Muscle layer of duodenum (tissue), 2 donors: Measurements from ENCODE around the gene LLGL1.

Experiments
- H3K27ac ChIP-seq: one replicate; pipeline ENCODE4 v1.7.0; 2013; ENCODE audit warnings: mild to moderate bottlenecking, low read length
- H3K27me3 ChIP-seq: one replicate; pipeline ENCODE4 v1.7.0; 2013; ENCODE audit warnings: low read depth, mild to moderate bottlenecking, control low read depth, low read length
- H3K36me3 ChIP-seq, 2 donors: one replicate each; pipeline ENCODE4 v1.7.0; 2013; ENCODE audit warnings: low read length in 2 of 2, control low read depth in 1 of 2, mild to moderate bottlenecking in 1 of 2; ENCODE audit not compliant: insufficient read depth in 2 of 2, control insufficient read depth in 1 of 2
- H3K4me1 ChIP-seq, 2 donors: one replicate each; pipeline ENCODE4 v1.7.0; 2013; ENCODE audit warnings: low read length in 2 of 2, mild to moderate bottlenecking in 2 of 2, control low read depth in 1 of 2, moderate library complexity in 1 of 2; ENCODE audit not compliant: insufficient read depth in 2 of 2, control insufficient read depth in 1 of 2
- H3K4me3 ChIP-seq, 2 donors: one replicate each; pipeline ENCODE4 v1.7.0; 2013; ENCODE audit warnings: low read length in 2 of 2, low read depth in 1 of 2, mild to moderate bottlenecking in 1 of 2
- H3K9me3 ChIP-seq, 2 donors: one replicate each; pipeline ENCODE4 v1.7.0; 2013; ENCODE audit warnings: low read length in 2 of 2, control low read depth in 1 of 2, mild to moderate bottlenecking in 1 of 2; ENCODE audit not compliant: control insufficient read depth in 1 of 2
- donor health status: healthy.

LLGL1 gene

DNA sequence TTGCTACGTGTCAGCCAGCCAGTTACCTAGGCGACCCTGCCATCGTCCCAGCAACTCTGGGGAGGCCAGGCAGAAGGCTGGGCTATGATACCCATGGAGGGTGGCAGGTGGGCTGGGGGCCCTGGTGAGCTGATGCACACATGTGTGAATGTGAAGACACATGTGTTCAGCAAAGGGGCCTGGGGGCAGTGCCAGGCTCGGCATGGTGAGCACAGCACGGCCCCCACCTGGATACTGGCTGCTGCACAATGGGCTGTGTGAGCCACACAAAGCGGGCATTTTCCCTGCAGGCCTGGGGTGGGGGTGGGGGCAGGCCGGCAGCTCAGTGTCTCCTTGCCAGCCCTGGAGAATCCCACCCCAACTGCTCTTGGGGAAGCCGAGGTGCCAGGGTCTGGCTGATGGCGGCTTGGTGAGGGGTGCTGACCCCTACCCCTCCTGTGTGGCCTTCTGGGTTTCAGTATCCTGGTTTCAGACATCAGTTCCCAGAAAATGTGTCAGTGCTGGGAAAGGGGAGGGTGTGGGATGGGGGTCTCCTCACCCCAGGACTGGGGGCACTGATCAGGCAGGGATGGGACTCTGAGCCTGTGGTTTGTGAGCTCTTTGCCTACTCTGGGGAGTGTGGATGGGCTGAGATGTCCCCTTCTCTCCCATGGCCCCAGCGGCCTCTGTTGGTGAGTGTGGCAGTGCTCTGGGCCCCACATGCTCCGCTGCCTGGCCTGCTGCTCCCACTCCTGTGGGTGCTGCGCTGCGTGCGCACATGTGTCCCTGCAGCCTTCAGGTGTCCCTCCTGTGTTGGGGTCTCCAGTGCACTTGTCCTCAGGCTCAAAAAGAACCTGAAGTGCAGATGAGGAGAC, 5.1 kb downstream of the LLGL1 start:
- no peak overlapping the region for H3K27ac ChIP-seq
- H3K36me3 ChIP-seq: peaks cover 0 to 32% of the 10 kb centered on the region in 2 donors
- H3K9me3 ChIP-seq: no peaks in the 10 kb centered on the region
- H3K27me3 ChIP-seq: no peaks in the 10 kb centered on the region
- no peak overlapping the region for H3K4me3 ChIP-seq
- peaks cover 0 to 8% of the 10 kb centered on the region in 2 donors for H3K4me1 ChIP-seq

DNA sequence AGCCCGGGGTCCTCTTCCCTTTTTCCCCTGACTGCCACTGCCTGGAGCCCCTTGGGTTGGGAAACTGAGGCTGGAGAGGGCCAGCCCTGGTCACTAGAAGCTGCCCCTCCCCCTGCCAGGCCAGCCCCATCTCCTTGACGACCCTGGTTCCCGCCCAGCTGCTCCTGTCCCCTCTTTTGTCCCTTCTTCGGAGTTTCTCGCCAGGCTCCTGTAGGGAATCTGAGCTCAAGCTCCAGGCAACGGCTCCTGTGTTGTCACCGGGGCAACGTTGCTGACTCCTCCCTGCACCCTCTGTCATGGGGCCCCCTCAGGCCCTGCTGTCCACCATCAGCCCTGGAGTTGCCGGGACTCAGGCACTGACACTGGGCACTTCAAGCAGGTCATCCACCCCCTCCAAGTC, 5.7 kb downstream of the LLGL1 start:
- no peak overlapping the region for H3K4me3 ChIP-seq
- H3K4me1 ChIP-seq: peaks cover 0 to 5% of the 10 kb centered on the region in 2 donors
- H3K27ac ChIP-seq: no peak overlapping the region

GRCh38 chr17:18233803-18234518, 8.5 kb downstream of the LLGL1 start:
- H3K36me3 ChIP-seq: peaks cover 0 to 57% of the 10 kb centered on the region in 2 donors
- H3K27me3 ChIP-seq: no peaks in the 10 kb centered on the region
- H3K4me1 ChIP-seq: no peaks in the 10 kb centered on the region
- no peaks in the 10 kb centered on the region for H3K9me3 ChIP-seq
- no peak overlapping the region for H3K4me3 ChIP-seq
- no peak overlapping the region for H3K27ac ChIP-seq

More for the DNA sequence above, 5.7 kb downstream of the LLGL1 start:
- Histone ChIP-seq H3K9me3 (no peaks in the 10 kb centered on the region), H3K27me3 (no peaks in the 10 kb centered on the region), H3K36me3 (peaks cover 0 to 39% of the 10 kb centered on the region in 2 donors)

DNA sequence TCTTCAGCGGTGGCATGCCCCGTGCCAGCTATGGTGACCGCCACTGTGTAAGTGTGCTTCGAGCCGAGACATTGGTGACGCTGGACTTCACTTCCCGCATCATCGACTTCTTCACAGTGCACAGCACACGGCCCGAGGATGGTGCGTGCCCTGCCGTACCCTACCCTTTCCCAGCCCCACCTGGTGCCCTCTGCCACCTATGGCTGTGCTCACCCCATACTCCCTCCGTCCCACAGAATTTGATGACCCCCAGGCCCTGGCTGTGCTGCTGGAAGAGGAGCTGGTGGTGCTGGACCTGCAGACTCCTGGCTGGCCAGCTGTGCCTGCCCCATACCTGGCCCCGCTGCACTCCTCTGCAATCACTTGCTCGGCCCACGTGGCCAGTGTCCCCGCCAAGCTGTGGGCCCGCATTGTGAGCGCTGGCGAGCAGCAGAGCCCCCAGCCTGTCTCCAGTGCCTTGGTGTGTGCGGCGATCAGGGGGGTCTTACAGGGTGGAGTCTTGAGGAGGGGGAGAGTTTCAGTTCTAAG, 9.5 kb downstream of the LLGL1 start:
- H3K27me3 ChIP-seq: no peaks in the 10 kb centered on the region
- H3K4me3 ChIP-seq: no peak overlapping the region
- H3K9me3 ChIP-seq: no peaks in the 10 kb centered on the region
- H3K36me3 ChIP-seq: peaks cover 0 to 57% of the 10 kb centered on the region in 2 donors
- H3K4me1 ChIP-seq: no peaks in the 10 kb centered on the region
- H3K27ac ChIP-seq: no peak overlapping the region

DNA sequence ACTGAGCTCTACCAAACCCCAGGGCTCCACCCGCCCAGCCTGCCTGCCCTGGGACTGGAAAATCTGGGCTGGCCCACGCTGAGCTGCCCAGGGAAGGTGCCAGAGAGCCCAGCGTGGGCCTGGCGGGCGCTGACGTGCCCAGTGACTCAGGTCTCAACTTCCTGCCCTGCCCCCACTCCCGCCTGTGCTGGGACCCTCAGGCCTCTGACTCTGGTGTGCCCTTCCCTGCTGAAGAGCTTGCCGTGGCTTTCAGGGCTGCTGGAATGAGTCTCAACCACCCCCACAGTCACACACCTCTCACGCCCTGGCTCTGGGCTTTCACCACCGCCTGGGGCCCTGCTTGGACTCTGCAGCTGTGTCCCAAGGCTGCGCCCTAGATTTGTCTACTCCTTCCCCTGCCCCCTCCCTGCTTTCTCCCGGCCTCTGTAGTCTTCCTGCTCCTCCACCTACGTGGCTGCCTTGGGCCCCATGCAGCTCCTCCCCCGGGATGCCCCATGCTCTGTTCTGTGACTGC, 10.4 kb downstream of the LLGL1 start:
- no peaks in the 10 kb centered on the region for H3K9me3 ChIP-seq
- peaks cover 0 to 57% of the 10 kb centered on the region in 2 donors for H3K36me3 ChIP-seq
- H3K27ac ChIP-seq: no peak overlapping the region
- H3K4me3 ChIP-seq: no peak overlapping the region
- no peaks in the 10 kb centered on the region for H3K4me1 ChIP-seq
- no peaks in the 10 kb centered on the region for H3K27me3 ChIP-seq

DNA sequence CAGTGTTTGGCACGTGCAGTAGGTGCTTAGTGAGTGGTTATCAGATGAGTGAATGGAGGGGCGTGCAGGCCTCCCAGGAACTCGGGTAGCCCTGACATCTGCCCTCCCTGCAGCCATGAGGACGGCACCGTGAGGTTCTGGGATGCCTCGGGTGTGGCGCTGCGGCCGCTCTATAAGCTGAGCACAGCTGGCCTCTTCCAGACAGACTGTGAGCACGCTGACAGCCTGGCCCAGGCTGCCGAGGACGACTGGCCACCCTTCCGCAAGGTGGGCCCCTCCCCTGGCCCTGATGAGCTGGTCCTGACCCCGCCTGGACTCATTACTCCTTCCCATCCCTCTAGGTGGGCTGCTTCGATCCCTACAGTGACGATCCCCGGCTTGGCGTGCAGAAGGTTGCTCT, 11.1 kb downstream of the LLGL1 start:
- no peaks in the 10 kb centered on the region for H3K4me1 ChIP-seq
- no peak overlapping the region for H3K27ac ChIP-seq
- H3K36me3 ChIP-seq: peaks cover 0 to 64% of the 10 kb centered on the region in 2 donors
- H3K4me3 ChIP-seq: no peak overlapping the region
- H3K9me3 ChIP-seq: no peaks in the 10 kb centered on the region
- no peaks in the 10 kb centered on the region for H3K27me3 ChIP-seq

DNA sequence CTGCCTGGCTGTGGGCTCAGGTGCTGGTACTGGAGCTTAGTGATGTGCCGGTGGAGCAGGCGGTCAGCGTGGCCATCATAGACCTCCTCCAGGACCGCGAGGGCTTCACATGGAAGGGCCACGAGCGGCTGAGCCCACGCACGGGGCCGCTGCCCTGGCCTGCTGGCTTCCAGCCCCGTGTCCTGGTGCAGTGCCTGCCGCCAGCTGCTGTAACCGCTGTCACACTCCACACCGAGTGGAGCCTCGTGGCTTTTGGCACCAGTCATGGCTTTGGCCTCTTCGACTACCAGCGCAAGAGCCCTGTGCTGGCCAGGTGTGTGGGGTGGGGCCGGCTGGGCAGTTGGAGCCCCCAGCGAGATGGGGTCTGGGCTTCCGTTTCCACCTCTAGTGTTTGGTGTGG, 12.0 kb downstream of the LLGL1 start:
- no peaks in the 10 kb centered on the region for H3K4me1 ChIP-seq
- H3K27ac ChIP-seq: no peak overlapping the region
- H3K36me3 ChIP-seq: peaks cover 0 to 68% of the 10 kb centered on the region in 2 donors
- H3K9me3 ChIP-seq: no peaks in the 10 kb centered on the region
- no peak overlapping the region for H3K4me3 ChIP-seq
- H3K27me3 ChIP-seq: no peaks in the 10 kb centered on the region

DNA sequence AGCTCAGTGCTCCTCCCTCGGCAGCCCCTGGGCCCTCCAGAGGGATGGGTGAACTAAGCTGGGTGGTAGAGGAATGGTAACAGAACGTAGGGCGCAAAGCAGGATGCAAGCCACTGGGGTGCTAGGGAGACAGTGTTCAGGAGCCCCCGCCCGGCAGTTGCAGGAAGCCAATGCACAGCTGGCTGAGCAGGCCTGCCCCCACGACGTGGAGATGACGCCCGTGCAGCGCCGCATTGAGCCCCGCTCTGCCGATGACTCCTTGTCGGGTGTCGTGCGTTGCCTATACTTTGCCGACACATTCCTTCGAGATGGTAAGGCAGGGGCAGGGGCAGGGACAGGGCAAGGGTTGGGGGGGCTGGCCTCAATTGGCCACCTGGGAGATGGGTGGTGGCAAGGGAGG, 12.9 kb downstream of the LLGL1 start:
- Histone ChIP-seq H3K36me3 (peaks cover 0 to 67% of the 10 kb centered on the region in 2 donors), H3K27me3 (no peaks in the 10 kb centered on the region), H3K4me1 (no peaks in the 10 kb centered on the region), H3K9me3 (no peaks in the 10 kb centered on the region), H3K4me3 (no peak overlapping the region), H3K27ac (no peak overlapping the region)

- Histone ChIP-seq H3K4me3 (no peak overlapping the region), H3K9me3 (no peaks in the 10 kb centered on the region), H3K36me3 (peaks cover 7 to 58% of the 10 kb centered on the region in 2 donors), H3K4me1 (no peaks in the 10 kb centered on the region), H3K27me3 (no peaks in the 10 kb centered on the region), H3K27ac (no peak overlapping the region)
These were observed 15.0 kb downstream of the LLGL1 start for GRCh38 chr17:18240449-18240848.

GRCh38 chr17:18241229-18241871, 15.9 kb downstream of the LLGL1 start:
- no peak overlapping the region for H3K27ac ChIP-seq
- H3K36me3 ChIP-seq: peaks cover 14 to 58% of the 10 kb centered on the region in 2 donors

More at GRCh38 chr17:18241229-18241871, 15.9 kb downstream of the LLGL1 start:
- Histone ChIP-seq H3K4me1 (no peaks in the 10 kb centered on the region), H3K27me3 (no peaks in the 10 kb centered on the region), H3K9me3 (no peaks in the 10 kb centered on the region), H3K4me3 (no peak overlapping the region)
